Measurements from ENCODE around the gene PARD3.

PARD3 gene

DNA sequence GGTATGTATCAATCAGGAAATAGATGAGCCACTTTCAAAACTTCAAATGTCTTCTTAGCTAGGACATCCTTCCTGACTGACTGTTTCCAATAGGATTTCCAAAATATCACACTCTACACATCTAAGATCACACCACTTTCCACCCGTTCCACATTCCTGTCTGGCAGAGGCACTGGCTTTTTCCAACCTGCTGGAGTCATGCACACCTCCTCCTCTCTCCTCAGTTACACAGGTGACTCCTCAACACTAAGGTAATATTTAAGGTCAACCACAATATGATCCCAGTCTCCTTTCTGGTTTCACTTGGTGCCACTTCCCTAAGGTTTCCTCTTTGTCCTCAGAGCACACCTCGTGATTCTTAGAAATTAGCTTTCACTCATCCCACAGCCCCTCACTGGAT, 196.5 kb downstream of the PARD3 start:
- no peak for DNase-seq (ENCODE audit: low read depth)

DNA sequence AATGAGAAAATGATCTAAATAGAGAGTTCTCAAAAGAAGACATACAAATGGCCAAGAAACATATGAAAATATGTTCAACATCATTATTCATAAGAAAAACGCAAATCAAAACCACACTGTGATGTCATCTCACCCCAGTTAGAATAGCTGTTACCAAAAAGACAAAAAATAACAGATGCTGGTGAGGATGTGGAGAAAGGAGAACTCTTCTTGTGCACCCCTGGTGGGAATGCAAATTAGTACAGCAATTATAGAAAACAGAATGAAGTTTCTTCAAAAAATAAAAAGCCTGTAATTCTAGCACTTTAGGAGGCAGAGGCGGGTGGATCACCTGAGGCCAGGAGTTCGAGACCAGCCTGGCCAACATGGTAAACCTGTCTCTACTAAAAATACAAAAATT, 199.3 kb downstream of the PARD3 start:
- DNase-seq (ENCODE audit: low read depth): no peak

DNA sequence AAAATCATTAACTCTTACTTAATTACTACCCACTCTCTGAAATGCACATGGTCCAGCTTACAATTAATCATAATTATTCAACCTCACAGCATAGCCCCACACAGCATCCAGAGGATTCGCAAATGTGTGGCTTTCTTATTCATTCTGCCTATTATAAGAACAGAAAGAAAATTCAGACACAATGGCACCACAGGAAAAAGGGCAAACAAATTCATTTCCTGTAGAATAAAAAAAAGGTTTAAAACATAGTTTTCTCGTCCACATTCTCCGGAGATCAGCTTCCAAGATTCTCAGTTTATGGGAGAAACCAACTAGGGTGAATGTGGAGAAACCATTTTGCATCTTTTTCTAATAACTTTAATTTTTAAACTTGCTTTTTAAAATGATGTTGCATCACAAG, 201.6 kb downstream of the PARD3 start:
- no peak for DNase-seq (ENCODE audit: low read depth)

DNA sequence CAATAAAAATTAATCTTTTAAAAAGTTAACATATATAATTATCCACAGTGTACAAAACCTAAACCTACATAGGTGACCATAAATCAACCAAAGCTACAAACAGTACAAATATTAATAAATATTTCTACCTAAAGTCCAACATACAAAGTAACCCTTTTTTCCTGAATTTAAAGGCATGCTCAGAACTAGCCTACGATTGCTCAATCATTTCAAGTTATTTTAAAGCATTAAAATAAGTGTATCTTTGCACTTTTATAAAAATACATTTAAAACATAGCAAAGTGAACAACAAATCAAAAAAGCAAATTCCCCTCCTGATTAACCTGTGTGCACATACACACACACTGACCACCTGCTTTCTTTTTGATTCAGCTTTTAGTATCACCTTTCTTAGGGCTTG, 202.2 kb downstream of the PARD3 start:
- DNase-seq (ENCODE audit: low read depth): no peak

DNA sequence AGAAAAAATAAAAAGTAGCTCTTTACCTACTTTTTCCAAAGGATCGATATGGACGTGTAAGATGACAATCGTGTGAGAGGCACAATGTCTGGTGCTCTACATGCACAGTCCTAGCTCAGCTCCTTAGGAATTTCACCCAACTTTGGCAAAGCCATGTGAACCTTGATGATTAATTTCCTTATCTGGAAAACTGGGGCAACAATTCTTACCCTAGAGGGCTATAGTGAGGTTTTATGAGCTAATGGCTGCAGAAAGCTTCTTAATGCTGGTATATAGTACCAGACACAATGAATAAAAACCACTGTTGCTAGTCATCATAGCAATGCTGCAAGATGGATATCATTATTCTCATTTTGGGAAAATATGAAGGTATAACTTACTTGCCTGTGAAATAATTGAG, 202.7 kb downstream of the PARD3 start:
- DNase-seq (ENCODE audit: low read depth): no peak

DNA sequence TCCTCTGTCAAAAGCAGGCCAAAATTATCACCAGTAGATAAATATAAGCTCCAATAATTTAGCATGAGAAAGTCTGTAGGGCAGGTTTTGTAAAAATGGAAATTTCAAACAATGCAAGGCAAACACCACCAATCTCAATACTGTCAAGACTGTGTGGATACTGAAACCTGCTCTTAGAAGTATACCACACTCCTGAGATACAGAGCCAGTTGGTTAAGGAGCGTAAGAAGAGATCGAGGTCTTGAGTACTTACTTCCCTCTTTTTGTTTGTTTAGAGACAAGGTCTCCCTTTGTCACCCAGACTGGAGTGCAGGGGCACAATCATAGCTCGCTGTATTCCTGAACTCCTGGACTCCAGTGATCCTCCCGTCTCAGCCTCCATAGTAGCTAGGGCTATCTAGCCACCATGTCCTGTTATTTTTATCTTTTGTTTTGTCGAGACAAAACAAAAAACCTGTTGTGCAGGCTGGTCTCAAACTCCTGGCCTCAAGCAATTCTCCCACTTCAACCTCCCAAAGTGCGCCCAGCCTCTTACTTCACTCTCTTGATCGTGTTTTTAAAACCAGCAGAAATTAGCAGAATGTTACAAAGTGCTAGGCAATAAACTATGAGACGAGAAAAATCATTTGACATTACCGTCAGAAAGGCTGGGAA, 205.7 kb downstream of the PARD3 start:
- no peak for DNase-seq (ENCODE audit: low read depth)

DNA sequence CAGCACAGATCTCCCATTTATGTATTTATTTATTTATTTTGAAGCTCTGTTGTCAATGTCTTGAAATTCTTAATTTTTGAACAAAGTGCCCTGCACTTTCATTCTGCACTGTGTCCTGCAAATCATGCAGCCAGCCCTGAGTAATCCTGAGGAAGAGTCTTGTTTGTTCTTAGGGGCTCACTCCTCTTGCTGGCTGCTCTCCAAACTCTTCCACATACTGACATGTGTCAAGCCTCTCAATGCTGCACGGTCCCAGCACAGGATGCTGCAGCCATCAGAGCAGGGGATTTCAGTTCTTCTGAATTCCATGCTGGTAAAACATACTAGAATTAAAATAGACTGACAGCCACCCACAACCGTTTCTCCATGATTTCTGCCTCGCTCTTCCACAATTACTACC, 207.2 kb downstream of the PARD3 start:
- DNase-seq (ENCODE audit: low read depth): no peak

DNA sequence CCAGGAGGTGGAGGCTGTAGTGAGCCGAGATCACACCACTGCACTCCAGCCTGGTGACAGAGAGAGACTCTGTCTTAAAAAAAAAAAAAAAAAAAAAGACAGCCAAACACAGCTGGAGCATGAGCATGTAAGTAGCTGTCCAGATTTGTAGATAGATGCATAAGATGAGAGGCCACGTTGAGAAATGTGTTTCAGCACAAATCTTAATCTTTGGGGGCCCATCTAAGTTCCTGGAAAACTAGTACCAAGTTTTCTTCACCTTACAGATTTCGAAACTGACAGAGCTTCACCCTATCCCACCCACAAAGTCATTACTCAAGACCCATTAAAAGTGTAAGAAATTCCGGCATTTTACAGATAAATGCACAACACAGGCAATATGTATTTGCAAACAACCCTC, 208.2 kb downstream of the PARD3 start:
- DNase-seq (ENCODE audit: low read depth): no peak

DNA sequence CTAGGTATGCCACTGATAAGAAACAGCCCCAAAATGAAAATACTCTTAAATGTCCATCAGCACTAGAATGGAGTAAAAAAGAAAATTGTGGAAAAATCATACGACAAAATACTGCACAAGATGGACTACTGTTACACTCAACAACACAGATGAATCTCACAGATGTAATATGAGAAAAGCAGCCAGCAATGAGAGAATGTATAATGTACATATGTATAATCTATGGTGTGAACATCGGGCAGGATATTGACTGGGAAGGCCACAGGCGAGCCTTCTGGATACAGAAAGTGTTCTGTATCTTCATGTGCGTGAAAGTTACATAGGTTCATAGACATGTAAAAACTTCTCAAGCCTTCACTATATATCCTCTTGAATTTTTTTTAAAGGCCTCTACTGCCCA, 212.6 kb downstream of the PARD3 start:
- DNase-seq (ENCODE audit: low read depth): no peak

DNA sequence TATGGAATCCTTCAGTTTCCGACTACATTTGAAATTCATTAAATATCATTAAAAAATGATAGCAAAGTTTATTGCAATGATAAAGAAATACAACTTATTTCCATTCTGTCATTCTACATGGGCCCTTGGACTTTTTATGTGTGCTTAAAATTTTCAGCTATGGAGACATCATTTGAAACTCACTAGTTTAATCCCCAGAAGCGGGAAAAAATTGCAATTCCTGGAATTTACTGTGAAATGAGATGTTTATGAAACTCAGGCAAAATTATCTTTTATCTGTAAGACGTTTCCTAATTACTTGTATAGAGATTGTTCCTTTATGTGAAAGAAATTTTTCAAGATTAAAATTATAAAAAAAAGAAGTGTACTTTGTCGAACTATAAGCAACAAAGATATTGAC, 213.4 kb downstream of the PARD3 start:
- DNase-seq (ENCODE audit: low read depth): no peak

DNA sequence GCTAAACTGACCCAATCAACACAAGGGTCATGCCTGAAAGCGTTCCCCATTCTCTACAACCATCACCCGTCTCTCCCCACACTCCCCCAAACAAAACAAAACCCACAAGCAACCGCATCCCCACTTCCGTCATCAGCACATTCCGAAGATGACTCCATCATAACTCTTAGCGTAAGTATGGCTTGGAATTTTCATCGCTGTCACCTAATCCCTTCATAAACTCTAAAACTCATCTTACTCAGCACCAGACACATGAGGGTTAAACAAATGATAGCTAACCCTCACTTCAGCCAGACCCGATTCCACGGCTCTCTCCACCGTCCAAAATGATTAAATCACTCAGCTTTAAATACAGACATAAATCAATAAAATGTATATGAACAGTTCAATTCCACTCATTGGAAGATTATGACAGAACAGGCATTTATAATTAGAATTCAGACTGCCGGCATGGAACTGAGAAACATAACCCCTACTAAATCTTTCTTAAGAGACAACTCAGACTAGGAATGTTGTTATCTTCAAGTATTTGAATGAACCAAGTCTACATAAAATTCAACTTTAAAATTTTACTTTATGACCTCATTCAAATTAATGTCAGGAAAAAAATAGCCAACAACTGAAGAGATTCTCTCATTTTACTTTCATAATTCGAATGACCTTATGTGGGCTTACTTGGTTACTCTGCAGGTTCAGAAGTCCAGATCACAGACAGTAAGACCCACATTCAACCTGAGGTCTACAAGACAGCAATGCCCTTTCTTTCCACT, 215.9 kb downstream of the PARD3 start:
- no peak for DNase-seq (ENCODE audit: low read depth)

DNA sequence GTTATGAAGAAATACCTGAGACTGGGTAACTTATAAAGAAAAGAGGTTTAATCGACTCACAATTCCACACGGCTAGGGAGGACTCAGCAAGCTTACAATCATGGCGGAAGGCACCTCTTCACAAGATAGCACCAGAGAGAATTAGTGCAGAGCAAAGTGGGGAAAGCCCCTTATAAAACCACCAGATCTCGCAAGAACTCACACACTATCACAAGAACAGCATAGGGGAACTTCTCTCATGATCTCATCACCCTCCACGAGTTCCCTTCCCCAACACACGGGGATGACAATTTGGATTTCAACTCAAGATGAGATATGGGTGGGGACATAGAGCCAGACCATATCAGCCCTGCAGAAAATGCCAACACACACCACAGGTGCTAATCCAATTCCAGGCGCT, 218.7 kb downstream of the PARD3 start:
- DNase-seq (ENCODE audit: low read depth): no peak

DNA sequence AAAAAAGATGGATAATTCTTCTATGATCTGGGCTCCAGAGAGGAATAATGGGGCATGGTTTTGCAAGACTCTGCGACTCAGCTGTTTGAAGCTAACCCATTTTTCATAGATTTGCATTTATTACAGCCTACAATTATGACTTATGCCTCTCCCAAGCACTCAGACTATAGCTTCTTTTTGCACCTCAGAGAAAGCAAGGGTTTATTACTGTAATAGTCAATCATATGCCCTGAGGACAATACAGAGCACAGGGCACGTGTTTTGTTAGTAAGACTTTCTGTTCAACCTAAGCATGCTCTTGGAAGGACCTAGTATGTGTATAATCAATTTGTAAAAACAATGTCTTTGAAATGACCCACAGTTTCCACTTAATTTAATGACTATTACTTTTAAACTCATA, 221.2 kb downstream of the PARD3 start:
- DNase-seq (ENCODE audit: low read depth): no peak

DNA sequence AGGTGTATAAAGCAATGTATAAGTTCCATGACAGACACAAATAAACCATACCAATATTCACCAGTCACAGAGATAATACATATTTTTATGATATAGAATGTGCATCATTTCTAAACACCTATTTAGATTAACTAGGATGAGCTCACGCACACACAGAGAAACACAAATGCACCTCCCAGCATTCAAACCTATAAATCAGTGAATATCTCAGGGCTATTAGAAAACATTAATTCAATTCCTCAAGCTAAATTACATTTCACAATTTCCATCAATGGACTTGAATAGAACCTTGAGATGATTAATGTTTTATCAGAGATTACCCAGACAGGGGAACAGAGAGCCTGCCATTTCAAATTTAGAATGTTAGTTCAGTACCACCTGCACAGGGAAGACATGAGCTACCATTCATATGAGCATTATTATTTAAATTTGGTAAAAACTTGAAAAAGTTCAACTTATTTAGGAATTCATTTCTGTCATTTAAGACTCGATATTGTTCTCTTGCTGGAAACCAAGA, 221.7 kb downstream of the PARD3 start:
- no peak for DNase-seq (ENCODE audit: low read depth)

DNA sequence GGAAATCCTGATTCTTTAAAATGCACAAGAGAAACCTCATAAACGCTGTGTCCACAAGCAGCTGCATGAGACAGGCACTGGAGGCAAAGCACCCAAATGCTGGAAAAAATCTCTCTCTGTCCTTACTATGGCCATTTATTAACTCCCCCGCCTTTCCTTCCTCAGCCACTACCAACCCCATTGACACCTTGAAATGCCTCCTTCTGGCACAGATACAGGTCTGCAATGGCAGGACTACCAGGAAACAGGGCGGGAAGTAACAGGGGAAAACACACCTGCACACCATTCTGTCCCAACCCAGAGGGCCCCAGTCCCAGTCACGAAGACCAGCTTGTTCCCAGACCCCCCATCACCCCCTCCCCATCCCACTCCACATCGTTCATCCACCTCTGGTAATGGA, 224.3 kb downstream of the PARD3 start:
- DNase-seq (ENCODE audit: low read depth): no peak

DNA sequence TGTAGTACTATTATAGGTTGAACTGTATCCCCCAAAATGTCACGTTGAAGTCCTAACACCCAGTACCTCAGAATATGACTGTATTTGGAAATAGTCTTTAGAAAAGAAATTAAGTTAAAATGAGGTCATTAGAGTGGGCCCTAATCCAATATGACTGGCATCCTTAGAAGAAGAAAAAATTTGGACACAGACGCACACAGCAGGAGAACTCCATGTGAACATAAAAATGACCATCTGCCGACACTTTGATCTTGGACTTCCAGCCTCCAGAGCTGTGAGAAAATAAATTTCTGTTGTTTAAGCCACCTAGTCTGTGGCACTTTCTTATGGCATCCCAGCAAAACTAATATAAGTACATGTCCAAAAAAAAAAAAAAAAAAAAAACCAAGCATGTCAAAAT, 225.8 kb downstream of the PARD3 start:
- no peak for DNase-seq (ENCODE audit: low read depth)

DNA sequence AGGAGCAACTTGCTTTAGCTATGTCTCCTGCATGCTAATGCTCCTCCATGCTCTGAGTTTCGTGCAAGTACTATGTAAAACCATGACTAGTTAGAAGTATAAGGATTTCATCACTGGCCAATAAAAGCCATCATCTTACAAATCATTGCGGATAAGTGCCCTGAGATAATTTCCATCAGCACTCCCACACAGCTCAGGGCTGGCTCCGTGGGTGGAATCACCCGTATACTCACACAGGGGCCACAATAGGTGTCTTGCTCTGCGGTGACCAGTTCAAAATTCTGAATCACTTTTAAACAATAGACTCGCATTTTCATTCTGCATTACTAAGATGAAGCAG, 227.4 kb downstream of the PARD3 start:
- DNase-seq (ENCODE audit: low read depth): no peak

DNA sequence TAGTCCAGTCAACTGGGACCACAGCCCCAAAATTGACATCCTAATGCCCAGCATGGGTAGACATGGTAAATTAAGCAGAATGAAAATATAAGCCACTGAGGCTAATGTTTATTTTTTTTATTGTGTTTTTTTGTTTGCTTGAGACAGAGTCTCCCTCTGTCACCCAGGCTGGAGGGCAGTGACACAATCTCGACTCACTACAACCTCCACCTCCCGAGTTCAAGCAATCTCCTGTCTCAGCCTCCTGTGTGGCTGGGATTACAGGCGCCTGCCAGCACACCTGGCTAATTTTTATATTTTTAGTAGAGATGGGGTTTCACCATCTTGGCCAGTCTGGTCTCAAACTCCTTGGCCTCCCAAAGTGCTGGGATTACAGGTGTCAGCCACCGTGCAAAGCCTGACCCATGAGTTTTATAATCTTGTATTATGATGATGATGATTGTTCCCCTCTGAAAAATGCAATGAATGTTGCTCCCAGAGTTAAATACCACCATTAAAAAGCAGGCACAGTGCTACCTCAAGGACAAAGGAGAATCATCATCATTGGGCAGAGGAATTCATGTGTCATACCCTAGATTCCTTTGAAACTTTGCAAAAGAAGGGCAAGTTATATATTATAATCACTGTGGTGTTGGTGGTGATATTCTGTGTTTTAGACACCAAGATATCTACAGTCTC, 228.0 kb downstream of the PARD3 start:
- no peak for DNase-seq (ENCODE audit: low read depth)

DNA sequence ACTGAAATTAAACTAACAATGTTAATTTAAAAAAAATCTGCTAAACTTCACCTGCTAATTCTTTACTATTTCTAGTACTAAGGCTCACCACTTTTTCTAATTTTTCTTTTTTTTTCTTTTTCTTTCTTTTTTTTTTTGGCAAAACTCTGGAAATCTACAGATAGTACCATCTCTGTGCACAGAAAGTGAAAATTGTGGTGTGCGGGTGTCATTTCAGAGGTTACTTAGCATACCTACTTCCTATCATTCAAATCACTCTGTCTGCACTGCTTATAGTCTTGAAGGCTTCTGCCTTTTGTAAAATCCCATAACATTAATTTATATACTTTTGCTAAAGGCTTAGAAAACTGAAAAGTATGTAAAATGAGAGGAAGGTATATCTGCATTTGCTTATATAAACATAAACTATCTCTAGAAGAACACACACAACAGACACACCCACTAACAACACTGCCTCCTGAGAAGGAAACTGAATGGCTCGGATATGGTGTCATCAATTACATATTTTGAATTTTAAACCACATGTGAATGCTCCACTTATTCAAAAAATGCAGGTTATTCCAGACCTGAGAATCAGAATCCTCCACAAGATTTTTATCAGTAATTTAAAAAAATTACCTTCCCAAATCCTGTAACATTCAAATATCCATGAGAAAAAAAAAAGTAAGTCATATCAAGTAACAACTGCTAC, 229.5 kb downstream of the PARD3 start:
- no peak for DNase-seq (ENCODE audit: low read depth)

DNA sequence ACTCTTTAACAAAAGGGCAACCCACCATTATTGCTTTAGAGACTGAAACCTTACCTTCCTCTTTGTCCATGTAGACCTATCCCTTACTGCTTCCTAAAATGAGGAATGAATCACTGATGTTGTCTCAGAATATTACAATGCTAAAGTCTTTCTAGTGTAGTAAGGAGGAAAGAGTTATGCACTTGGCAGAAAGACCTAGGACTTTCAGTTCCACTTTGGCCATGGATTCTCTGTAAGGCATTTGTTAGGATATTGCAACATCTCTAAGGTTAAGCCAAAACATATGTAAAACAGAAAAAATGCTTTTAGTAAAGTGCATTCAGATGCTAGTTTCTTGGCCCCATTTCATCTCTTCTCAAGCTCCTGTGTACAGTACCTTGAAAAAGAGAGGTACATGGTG, 230.9 kb downstream of the PARD3 start:
- no peak for DNase-seq (ENCODE audit: low read depth)

DNA sequence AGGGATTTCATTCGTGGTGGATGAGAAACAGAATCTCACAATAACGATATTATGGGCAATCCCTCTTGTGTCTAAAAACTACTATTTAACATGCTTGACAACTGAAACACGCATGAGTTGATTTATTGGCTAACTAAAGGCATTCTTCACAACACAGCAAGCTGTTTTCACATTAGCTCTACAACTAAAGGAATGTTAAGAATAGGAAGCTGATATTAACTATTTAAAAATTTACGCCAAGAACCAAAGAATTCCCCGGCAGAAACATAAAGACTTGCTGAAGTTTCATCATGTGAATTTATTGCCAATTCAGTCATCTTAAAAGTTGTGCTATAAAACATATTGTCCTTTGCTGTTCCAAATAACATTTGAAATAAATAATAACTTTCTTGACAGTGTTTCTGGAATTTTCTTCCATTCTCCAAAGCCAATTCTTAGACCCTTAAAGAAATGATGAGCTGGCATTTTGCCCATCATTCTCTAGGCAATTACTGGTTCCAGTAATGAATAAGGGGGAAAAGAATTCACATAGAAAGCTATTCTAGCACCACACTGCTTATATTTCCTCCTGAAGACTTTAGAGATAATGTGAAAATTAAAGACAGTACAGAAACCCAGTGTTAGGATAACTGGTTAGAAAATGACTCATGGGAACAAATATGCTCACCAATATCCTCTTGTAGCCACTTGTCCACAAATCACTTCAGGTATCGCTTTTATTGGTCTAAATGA, 233.1 kb downstream of the PARD3 start:
- no peak for DNase-seq (ENCODE audit: low read depth)

DNA sequence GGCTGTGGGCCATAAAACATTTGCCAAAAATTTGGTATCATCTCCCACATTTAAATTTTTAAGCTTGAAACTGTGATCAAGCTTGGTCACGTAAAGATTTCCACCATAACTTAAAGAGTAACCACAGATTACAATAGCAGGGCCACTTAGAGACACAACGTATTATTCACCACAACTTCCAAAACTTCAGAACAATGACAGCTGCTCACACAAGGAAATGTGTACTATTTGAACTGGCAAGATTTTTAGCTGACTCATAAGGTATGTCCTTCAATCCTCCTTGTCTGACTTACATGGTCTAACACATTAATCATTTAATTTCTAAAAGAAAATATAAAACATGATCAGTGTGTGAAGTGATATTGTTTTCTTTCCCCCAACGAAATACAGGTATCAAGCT, 234.5 kb downstream of the PARD3 start:
- no peak for DNase-seq (ENCODE audit: low read depth)

Measured in stimulated activated CD8-positive, alpha-beta memory T cell treated with anti-CD3 and anti-CD28 coated beads, Interleukin-15, amount 100 ng/mL, for 24 hours (primary cell).